Common myeloid progenitor, CD34-positive (primary cell): Measurements from ENCODE around the gene SNRPB.

Experiments used
- CTCF ChIA-PET: fragments of 350-600 bp; sonication (Branson Sonifier 250); formaldehyde crosslinking; loops from one replicate; lab custom pipeline; 2021; ENCODE audit warnings: antibody characterized with exemption; lab: Charles Lee
- POLR2A ChIA-PET: fragments of 350-600 bp; sonication (Branson Sonifier 250); formaldehyde crosslinking; loops from one replicate; lab custom pipeline; 2021; ENCODE audit warnings: antibody characterized with exemption; lab: Charles Lee
- DNase-seq, 3 donors: peaks; one replicate each; pipeline versions ENCODE4 v3.0.0 to v3.0.0-alpha.2; 2013
- H3K27ac ChIP-seq, 2 experiments: 1 replicate in 1 of 2; 2 replicates in 1 of 2; pipeline ENCODE4 v1.7.0; 2013; ENCODE audit warnings: inconsistent platforms in 2 of 2, low read length in 2 of 2, mild to moderate bottlenecking in 2 of 2, low read depth in 1 of 2, moderate library complexity in 1 of 2; ENCODE audit not compliant: severe bottlenecking in 2 of 2, insufficient read depth in 1 of 2, poor library complexity in 1 of 2
- H3K27me3 ChIP-seq, 5 experiments: replicated peaks in 2 of 5; 1 replicate in 3 of 5; 2 replicates in 2 of 5; pipeline versions ENCODE4 v1.6.1 to v1.7.0; 2013; ENCODE audit warnings: low read length in 4 of 5, mild to moderate bottlenecking in 2 of 5, moderate library complexity in 2 of 5, inconsistent platforms in 1 of 5; ENCODE audit not compliant: insufficient read depth in 5 of 5, control insufficient read depth in 4 of 5
- H3K36me3 ChIP-seq, 4 experiments: 1 replicate in 2 of 4; 2 replicates in 2 of 4; pipeline versions ENCODE4 v1.6.1 to v1.7.0; 2013; ENCODE audit warnings: low read length in 3 of 4, control low read depth in 1 of 4, mild to moderate bottlenecking in 1 of 4; ENCODE audit not compliant: control insufficient read depth in 4 of 4, insufficient read depth in 4 of 4
- H3K4me1 ChIP-seq, 4 experiments: 1 replicate in 3 of 4; 2 replicates in 1 of 4; pipeline versions ENCODE4 v1.6.1 to v1.7.1; 2013; ENCODE audit warnings: low read length in 3 of 4, mild to moderate bottlenecking in 3 of 4, control low read depth in 1 of 4, inconsistent platforms in 1 of 4, moderate library complexity in 1 of 4; ENCODE audit not compliant: control insufficient read depth in 4 of 4, insufficient read depth in 4 of 4; ENCODE audit errors: control extremely low read depth in 1 of 4
- H3K4me3 ChIP-seq, 7 experiments: 1 replicate in 4 of 7; 2 replicates in 3 of 7; pipeline versions ENCODE4 v1.5.1 to v1.7.0; 2013; ENCODE audit warnings: mild to moderate bottlenecking in 7 of 7, low read length in 6 of 7, moderate library complexity in 6 of 7, inconsistent platforms in 2 of 7, low read depth in 2 of 7, control low read depth in 1 of 7; ENCODE audit not compliant: insufficient read depth in 4 of 7, control insufficient read depth in 1 of 7; ENCODE audit errors: extremely low read depth in 1 of 7
- H3K9me3 ChIP-seq, 5 experiments: 1 replicate in 4 of 5; 2 replicates in 1 of 5; pipeline versions ENCODE4 v1.6.1 to v1.7.1; 2013; ENCODE audit warnings: low read length in 4 of 5, mild to moderate bottlenecking in 2 of 5, inconsistent platforms in 1 of 5, low read depth in 1 of 5, moderate library complexity in 1 of 5; ENCODE audit not compliant: control insufficient read depth in 4 of 5, insufficient read depth in 2 of 5; ENCODE audit errors: control extremely low read depth in 1 of 5
- WGBS: methylation state at CpG from one replicate; pipeline ENCODE4 v1.1.5; 2013; ENCODE audit not compliant: insufficient coverage; 5-methylcytosine and 5-hydroxymethylcytosine counted together

The SNRPB gene

DNA sequence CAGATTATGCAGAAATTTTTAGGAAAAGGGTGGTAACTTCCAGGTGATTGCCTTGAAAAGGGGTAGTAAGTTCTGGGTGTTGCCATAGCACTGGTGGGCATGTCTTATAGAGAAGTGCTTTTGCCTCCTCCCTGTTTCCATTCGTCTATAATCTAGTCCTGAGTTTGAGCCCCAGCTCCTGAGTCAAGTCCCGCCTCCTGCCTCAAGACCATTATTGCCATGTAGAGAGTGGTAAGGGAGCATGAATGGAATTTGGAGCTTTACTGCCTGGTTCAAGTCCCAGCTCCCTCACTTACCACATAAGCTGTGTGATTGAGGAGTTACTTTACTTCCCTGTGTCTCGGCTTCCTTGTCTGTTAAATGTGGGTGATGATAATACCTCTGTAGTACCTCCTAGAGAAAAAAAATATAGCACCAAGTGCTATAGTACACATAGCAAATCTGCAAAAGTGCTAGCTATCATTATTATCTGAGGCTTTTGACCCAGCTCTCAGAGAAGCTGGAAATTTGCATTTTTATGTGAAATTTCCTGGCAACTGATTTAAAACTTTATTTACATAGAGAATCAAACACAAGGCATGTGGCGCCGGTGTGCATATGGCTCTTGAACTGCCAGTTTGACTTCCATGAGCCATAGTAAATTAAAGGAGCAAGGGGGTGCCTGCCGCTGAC lies 53.9 kb downstream of the SNRPB start:
- Histone ChIP-seq H3K4me1 (no peaks in the 10 kb centered on the region), H3K27me3 (peaks cover 2 to 39% (median 8%) of the 10 kb centered on the region in 5 experiments), H3K4me3 (no peak overlapping the region), H3K9me3 (peaks cover 0 to 2% (median 0%) of the 10 kb centered on the region in 5 experiments), H3K27ac (no peak overlapping the region), H3K36me3 (no peaks in the 10 kb centered on the region)
- no peak for DNase-seq
- ChIA-PET CTCF (interaction anchor here (0.5 to 1.1 kb wide), 2 partner anchors 12 to 39 kb away, joined by 3 read pairs; no protein-coding TSS in a partner anchor), POLR2A (no interaction called here)
- 81% methylated on average over 4 of the region's 6 CpGs for WGBS
